Gastroesophageal sphincter (tissue), 4 donors: Measurements from ENCODE around the gene CENPF. TPM values are rescaled to one million over a fixed set of nuclear protein-coding genes. Genes with fewer than 3 reads are reported as not detected.
"Not testable (repeated sequence)": the region's sequence is repeated elsewhere in the genome, so short reads cannot be mapped to it uniquely, and the experiment has no call there.

Source experiments
- ATAC-seq: fragments of 150-250 bp; one replicate; pipeline ENCODE4 v1.9.1; 2016; ENCODE audit warnings: mild to moderate bottlenecking, moderate library complexity
- H3K27ac ChIP-seq, 4 donors: fragments of 200-600 bp; sonication (generic) in 3 of 4; 1 replicate in 3 of 4; 2 replicates in 1 of 4; pipeline ENCODE4 v1.5.1; 2016 to 2019
- H3K27me3 ChIP-seq: fragments of 200-600 bp; sonication (generic); one replicate; pipeline ENCODE4 v1.5.1; 2019
- H3K36me3 ChIP-seq, 2 donors: fragments of 200-600 bp; sonication (generic); one replicate each; pipeline ENCODE4 v1.5.1; 2019; ENCODE audit warnings: control low read depth in 1 of 2
- H3K4me1 ChIP-seq, 3 donors: fragments of 200-600 bp; sonication (generic); 1 replicate in 2 of 3; 2 replicates in 1 of 3; pipeline ENCODE4 v1.5.1; 2016 to 2019; ENCODE audit warnings: control low read depth in 2 of 3
- H3K4me3 ChIP-seq, 2 donors: fragments of 200-600 bp; sonication (generic); one replicate each; pipeline ENCODE4 v1.5.1; 2019; ENCODE audit warnings: mild to moderate bottlenecking in 1 of 2, moderate library complexity in 1 of 2
- H3K9me3 ChIP-seq, 3 donors: fragments of 200-600 bp; sonication (generic); one replicate each; pipeline ENCODE4 v1.5.1; 2017 to 2019; ENCODE audit warnings: control low read depth in 2 of 3
- EP300 ChIP-seq: sonication (generic); formaldehyde crosslinking; IDR thresholded peaks from one replicate; pipeline ENCODE4 v1.6.1; 2017; ENCODE audit warnings: antibody characterized with exemption, mild to moderate bottlenecking
- POLR2A ChIP-seq, 2 donors: fragments of 450-650 bp; IDR thresholded peaks; one replicate each; pipeline ENCODE4 v1.6.1; 2017; ENCODE audit warnings: antibody characterized with exemption in 2 of 2, mild to moderate bottlenecking in 2 of 2, moderate library complexity in 1 of 2
- POLR2AphosphoS5 ChIP-seq: sonication (generic); formaldehyde crosslinking; IDR thresholded peaks from one replicate; pipeline ENCODE4 v1.6.1; 2017; ENCODE audit warnings: antibody characterized with exemption
- WGBS, 2 donors: methylation state at CpG; one replicate each; pipeline ENCODE4 v1.1.5; 2018; ENCODE audit warnings: low coverage in 1 of 2; 5-methylcytosine and 5-hydroxymethylcytosine counted together
- total RNA-seq, 4 donors: library from RNA; depleted of rRNA; stranded (reverse); fragments of >200 nt; gene quantifications; one replicate each; pipeline ENCODE4 v1.1.0, GENCODE V29; 2016
- TF ChIP-seq, protein P1 (sequence below), 4 experiments: fragments of 200-600 bp in 2 of 4; fragments of 450-650 bp in 2 of 4; sonication (generic) in 1 of 4; IDR thresholded peaks; one replicate each; pipeline ENCODE4 v1.5.1; 2017 to 2019; ENCODE audit warnings: antibody characterized with exemption in 4 of 4, mild to moderate bottlenecking in 2 of 4, moderate library complexity in 2 of 4

The CENPF gene
- total RNA-seq, 4 donors from 2014 or later = 0.31 to 18.4 (median 0.66) TPM

DNA sequence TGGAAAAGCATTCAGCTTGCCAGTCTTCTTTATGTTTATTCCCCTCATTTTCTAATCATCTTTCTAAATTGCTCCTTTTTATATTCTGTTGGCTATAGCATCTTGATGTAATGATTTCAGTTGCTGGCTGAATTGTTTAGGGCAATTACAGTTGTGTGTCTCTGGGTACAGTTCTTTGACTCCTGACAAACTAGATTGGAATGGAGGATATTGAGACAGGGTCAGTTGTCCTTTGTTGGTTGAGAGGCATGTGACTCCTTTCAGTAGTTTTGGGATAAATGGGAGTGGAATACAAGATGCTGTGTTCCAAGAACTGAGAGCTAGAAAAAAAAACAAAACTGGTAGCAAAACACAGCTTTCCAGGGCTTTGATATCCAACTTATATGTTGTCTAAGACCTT lies 1.5 kb downstream of the CENPF start:
- no peak for TF ChIP-seq POLR2AphosphoS5
- TF ChIP-seq, protein P1, sequence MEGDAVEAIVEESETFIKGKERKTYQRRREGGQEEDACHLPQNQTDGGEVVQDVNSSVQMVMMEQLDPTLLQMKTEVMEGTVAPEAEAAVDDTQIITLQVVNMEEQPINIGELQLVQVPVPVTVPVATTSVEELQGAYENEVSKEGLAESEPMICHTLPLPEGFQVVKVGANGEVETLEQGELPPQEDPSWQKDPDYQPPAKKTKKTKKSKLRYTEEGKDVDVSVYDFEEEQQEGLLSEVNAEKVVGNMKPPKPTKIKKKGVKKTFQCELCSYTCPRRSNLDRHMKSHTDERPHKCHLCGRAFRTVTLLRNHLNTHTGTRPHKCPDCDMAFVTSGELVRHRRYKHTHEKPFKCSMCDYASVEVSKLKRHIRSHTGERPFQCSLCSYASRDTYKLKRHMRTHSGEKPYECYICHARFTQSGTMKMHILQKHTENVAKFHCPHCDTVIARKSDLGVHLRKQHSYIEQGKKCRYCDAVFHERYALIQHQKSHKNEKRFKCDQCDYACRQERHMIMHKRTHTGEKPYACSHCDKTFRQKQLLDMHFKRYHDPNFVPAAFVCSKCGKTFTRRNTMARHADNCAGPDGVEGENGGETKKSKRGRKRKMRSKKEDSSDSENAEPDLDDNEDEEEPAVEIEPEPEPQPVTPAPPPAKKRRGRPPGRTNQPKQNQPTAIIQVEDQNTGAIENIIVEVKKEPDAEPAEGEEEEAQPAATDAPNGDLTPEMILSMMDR (IDR thresholded peaks at IDR 0.05) = no peak
- Histone ChIP-seq H3K4me3 (no peak overlapping the region), H3K27ac (no peak overlapping the region), H3K4me1 (peaks cover 0 to 16% (median 7%) of the 10 kb centered on the region in 3 donors), H3K36me3 (no peaks in the 10 kb centered on the region), H3K27me3 (no peaks in the 10 kb centered on the region), H3K9me3 (no peaks in the 10 kb centered on the region)
- no peak for ATAC-seq

DNA sequence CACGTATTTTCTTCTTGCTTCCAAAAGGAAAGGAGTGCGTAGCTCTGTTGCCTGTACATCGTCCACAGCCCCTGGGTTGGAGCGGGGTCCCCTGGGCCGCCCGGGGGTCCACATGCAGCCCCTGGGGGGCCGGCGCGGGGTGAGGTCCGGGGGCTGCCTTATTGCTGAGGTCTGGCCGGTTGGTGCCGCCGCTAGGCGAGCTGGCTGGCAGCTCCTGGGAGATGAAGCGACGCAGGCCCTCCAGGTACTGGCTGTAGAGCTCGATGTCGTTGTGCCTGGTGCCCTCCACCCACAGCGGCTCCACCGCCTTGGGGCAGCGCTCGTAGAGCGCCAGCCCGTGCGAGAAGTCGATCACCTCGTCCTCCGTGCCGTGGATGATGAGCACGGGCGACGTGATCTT lies 2.5 kb downstream of the CENPF start:
- H3K4me3 ChIP-seq, H3K27me3 ChIP-seq, H3K27ac ChIP-seq, H3K9me3 ChIP-seq, ATAC-seq, H3K36me3 ChIP-seq: not testable (repeated sequence)
- H3K4me1 ChIP-seq = peaks cover 0 to 16% (median 7%) of the 10 kb centered on the region in 3 donors
- WGBS, 2 donors = no CpG with 5 or more reads among the region's 32 CpGs

DNA sequence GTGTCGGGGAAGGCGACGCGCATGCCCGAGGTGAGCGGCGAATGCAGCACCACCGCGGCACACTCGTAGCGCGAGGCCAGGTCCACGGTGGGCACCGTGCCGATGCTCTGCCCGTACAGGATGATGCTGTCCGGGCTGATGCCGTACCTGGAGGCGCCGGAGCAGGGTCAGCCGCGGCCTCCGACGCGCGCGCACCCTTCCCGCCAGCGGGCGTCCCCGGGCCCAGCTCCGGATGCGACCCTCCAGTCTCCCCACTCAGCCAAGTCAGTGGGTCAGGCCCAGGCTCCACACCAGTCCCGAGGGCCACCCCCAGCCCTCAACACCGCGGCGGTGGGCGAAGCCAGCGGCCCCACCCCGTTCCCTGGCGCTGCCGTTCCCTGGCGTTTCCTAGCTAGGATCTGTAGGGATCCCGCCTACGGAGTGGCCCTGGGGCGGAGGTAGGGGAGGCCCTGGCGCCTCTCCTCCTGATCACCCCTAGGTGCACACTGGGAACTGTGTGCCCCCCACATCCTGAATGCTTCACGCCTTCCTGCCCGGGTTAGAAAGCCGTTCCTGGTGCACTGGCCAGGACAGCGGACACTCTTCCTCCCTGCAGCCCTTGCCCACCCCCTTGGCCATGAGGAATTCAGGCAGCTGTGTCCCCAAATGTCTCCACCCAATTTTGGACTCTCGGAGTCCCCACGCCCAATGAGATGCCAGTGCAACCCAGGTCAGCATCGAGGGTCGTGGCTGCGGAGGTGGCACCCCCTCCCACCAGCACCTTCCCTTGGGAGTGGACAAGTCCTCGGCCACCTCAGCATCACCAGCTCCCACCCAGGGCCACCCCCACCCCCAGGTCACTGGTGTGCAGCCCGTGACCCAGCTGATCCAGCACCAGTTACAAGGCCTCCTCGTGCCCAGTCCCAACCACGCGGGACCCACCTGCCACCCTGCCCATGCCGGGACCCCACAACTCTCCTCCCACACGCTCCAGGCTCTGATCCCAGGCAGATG lies 3.2 kb downstream of the CENPF start:
- H3K4me1 ChIP-seq = peaks cover 0 to 16% (median 7%) of the 10 kb centered on the region in 3 donors
- WGBS, 2 donors = 80 to 100% methylated on average over 1 of the region's 63 CpGs
- H3K27ac ChIP-seq, H3K9me3 ChIP-seq, H3K27me3 ChIP-seq, ATAC-seq, H3K36me3 ChIP-seq, H3K4me3 ChIP-seq: not testable (repeated sequence)

DNA sequence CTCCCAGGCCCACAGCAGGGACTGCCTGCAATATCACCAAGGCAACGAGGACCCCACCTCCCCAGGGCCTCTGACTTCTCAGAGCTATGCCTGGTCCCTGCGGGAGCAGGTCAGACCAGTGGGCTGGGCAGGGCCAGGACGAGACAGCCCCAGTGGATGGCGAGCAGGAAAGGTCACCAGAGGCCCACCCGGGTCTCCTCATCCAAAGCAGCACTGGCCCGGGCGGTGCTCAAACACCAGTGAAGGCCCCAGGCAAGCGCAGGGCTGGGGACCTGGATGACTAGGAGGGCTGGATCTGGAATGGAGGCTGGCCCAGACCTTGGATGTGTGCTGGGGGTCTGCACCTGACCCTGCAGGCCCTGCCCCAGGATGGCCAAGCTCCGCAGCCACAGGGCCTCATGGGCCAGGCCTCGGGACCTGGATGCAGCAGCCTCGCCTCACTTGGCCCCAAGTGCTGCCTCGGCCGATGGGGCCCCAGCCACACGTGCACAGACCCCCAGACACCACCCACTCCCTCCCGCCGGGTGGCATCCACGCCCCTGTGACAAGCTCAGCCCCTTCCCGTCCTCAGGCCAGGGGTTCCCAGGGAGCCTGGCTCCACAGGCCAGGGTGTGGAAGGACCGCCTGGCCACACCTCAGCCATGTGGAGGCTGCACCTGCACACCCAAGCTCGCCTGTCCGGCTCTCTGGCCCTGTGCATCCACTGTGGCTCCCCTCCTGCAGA lies 4.7 kb downstream of the CENPF start:
- not testable (repeated sequence) for ATAC-seq, H3K36me3 ChIP-seq, H3K27ac ChIP-seq, H3K27me3 ChIP-seq, H3K9me3 ChIP-seq, H3K4me3 ChIP-seq
- peaks cover 0 to 10% (median 4%) of the 10 kb centered on the region in 3 donors for H3K4me1 ChIP-seq
- 100% methylated on average over 3 of the region's 21 CpGs; no CpG with 5 or more reads in 1 of the 2 donors for WGBS, 2 donors

DNA sequence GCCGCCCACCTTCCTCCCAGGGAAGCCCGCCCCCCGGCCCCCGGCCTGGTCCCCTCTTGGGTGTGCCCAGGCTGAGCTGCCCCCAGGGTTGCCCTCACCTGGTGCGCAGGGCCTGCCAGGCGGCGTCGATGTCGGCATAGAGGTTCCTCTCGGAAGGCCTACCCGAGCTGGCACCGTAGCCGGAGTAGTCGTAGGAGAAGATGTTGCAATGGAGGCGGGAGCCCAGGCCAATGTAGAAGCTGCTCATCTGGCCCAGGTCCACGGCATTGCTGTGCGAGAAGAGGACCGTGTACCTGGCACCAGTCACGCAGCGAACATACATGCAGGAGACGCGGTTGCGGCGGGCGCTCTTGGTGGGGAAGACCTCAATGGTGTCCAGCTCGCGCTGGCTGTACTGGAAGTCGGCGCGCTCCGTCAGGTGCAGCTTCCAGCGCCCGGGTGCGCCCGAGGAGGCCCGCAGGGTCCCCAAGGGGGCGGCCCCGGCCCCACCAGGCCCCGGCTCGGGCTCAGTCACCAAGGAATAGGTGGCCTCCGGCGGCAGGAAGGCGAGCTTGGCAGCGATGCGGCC lies 5.3 kb downstream of the CENPF start:
- not testable (repeated sequence) for H3K36me3 ChIP-seq, H3K27ac ChIP-seq, H3K27me3 ChIP-seq, H3K9me3 ChIP-seq, H3K4me1 ChIP-seq, H3K4me3 ChIP-seq, ATAC-seq
- WGBS, 2 donors = 100% methylated on average over 11 of the region's 45 CpGs; no CpG with 5 or more reads in 1 of the 2 donors

DNA sequence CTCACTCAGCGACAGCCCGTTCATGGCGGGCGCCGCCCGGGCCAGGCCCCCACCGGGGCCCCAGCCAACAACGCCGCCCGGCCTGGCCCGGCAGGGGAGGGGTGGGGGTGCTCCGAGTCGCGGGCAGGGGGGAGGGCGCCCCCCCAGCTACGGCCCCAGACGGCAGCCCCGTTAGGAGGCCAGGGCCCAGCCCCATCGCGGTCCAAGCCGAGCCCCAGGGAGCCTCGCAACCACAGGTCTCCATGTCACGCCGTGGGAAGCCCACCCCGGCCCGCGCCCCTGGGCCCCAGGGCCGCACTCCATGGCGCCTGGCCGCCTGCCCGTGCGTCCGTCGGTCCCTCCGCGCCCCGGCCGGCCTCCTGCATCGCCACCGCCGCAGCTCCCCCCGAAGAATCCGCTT lies 5.8 kb downstream of the CENPF start:
- whole genome bisulfite sequencing, 2 donors = 95% methylated on average over 17 of the region's 43 CpGs; no CpG with 5 or more reads in 1 of the 2 donors
- not testable (repeated sequence) for H3K27ac ChIP-seq, H3K27me3 ChIP-seq, ATAC-seq, H3K36me3 ChIP-seq, H3K4me1 ChIP-seq, H3K9me3 ChIP-seq, H3K4me3 ChIP-seq

DNA sequence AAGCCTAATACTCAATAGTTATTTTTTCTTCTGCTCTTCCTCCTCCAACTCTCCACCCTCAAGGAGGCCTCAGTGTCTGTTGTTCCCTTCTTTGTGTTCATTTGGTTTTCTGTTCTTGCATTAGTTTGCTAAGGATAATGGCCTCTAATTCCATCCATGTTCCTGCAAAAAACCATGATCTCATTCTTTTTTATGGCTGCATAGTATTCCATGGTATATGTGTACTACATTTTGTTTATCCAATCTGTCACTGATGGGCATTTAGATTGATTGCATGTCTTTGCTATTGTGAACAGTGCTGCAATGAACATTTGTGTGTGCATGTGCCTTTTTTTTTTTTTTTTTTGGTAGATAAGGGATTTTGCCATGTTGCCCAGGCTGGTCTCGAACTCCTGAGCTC lies 6.7 kb downstream of the CENPF start:
- Histone ChIP-seq H3K27ac (no peak overlapping the region), H3K9me3 (no peaks in the 10 kb centered on the region), H3K4me3 (no peak overlapping the region), H3K4me1 (no peaks in the 10 kb centered on the region), H3K27me3 (no peaks in the 10 kb centered on the region), H3K36me3 (no peaks in the 10 kb centered on the region)
- TF ChIP-seq, protein P1 (IDR thresholded peaks at IDR 0.05) = no peak
- TF ChIP-seq POLR2AphosphoS5 (no peak), POLR2A (IDR thresholded peaks at IDR 0.05) (no peak), EP300 (no peak)
- no peak for ATAC-seq
- WGBS, 2 donors = 100% methylated on average over 1 of the region's 1 CpG; no CpG with 5 or more reads in 1 of the 2 donors

DNA sequence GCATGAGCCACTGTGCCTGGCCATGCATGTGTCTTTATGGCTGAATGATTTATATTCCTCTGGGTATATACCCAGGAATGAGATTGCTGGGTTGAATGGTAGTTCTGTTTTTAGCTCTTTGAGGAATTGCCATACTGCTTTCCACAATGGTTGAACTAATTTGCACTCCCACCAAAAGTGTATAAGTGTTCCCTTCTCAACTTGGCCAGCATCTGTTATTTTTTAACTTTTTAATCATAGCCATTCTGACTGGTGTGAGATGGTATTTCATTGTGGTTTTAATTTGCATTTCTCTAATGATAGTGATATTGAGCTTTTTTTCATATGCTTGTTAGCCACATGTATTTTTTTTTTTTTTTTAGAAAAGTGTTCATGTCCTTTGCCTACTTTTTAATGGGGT lies 7.1 kb downstream of the CENPF start:
- H3K27ac ChIP-seq, H3K4me1 ChIP-seq, H3K27me3 ChIP-seq, H3K9me3 ChIP-seq, H3K4me3 ChIP-seq, H3K36me3 ChIP-seq, ATAC-seq: not testable (repeated sequence)
